Astrocyte of the spinal cord (primary cell): ENCODE measurements around the gene GNG12.

Experiments used
- DNase-seq: peaks from one replicate; pipeline ENCODE4 v3.0.0; 2011; ENCODE audit warnings: low read depth, low spot score
- H3K4me3 ChIP-seq: 2 replicates; pipeline ENCODE4 v1.5.1; 2011; ENCODE audit warnings: low read depth, mild to moderate bottlenecking, low read length, moderate library complexity
- CTCF ChIP-seq: IDR thresholded peaks from 2 replicates; pipeline ENCODE4 v1.5.1; 2012; ENCODE audit warnings: low read depth, mild to moderate bottlenecking, low read length, inconsistent platforms
- in situ Hi-C: cut with HindIII; loops from 2 replicates; pipeline ENCODE4 v1.10.0; 2017; ENCODE audit warnings: low sequenced_read_pairs

GNG12 gene

DNA sequence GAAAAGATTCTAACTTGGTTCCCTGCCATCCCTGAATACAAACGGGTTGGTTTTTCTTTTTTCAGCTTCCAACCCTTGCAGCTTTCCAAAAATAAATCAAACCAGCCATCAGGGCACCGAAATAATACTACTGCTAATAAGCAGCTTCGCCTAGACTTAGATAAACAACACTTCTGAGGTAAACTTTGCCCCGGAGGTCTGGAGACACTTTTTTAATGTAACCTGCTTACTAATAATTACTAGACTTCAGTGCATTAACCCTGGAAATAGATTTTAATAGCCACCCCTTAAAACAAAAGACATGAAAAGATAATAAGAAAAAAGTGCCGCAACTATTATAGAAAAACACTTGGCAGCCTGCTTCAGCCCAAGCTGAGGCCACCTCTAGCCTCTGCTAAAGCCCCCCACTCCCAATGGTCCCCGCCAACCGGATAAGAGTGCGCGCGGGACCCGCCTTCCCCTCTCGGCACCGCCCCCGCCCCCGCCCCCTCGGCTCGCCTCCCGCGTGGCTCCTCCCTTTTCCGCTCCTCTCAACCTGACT, 148.7 kb downstream of the GNG12 start:
- no peak for DNase-seq
- in situ Hi-C loops = no loop called here
- H3K4me3 ChIP-seq = peak overlapping the region; percentile 37
- TF ChIP-seq CTCF = no peak

DNA sequence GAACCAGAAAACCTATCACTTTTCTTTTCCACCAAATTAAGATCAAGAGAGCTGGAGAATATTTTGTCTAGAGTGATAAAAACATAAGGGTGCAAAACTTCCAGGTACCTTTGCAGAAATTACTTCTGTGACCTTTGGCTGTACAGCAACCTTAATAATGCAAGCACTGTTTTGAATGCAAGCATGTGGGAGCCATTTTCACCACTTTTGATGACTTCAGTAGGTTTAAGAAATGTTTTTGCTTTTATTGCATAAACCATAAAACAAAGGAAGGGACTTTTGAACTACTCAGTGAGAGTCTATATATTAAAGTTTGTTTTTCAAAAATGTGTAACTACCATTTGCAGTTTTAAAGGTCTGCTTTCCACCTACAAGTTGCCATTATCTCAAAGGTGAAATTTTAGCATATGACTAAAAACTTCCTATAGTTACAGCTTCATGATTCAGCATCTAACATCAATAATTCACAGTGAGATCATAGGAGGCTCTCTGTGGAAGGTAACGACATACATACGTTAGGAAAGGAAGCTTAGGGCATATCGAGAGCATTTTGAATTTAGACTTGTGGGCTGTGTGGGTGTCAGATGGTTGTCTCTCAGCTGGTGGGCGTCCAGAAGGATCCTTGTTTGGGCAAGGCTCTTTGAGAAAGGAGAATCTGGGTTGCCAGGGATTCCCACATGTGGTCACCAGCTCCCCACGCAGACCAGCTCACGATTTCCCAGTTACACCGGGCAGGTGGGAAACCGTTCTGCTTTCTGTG, 149.3 kb downstream of the GNG12 start:
- in situ Hi-C loops = no loop called here
- DNase-seq = peak; percentile 55
- no peak for TF ChIP-seq CTCF
- H3K4me3 ChIP-seq = peak overlapping the region; percentile 37

GRCh38 chr1:67683316-67683715, 150.0 kb downstream of the GNG12 start:
- no peak overlapping the region for H3K4me3 ChIP-seq
- no peak for TF ChIP-seq CTCF
- DNase-seq = peak; percentile 75
- in situ Hi-C loops = no loop called here

DNA sequence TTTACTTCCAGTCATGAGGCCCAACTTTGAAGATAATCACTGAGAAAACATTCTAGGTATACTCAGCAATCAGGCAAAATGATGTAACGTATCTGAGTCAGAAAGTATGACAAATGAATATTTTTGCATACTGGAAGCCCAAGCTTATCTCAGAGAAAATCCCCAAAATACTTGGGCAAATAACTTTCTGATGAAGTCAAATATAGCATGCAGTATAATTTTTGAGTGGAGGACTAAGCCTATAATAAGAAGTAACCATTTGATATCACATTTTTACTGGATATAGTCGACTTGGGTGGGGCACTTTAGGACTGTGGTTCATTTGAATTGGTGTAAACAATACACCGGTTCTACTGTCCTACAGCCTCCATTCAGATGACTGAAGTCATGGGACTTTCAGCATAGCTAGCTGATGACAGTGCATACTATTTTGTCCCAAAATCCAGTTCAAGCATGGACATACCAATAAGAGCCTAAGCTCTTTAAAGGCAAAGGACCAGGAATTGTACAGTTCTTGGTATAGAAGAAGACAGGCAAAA, 150.5 kb downstream of the GNG12 start:
- peak; percentile 76 for DNase-seq
- in situ Hi-C loops = no loop called here
- TF ChIP-seq CTCF = no peak
- no peak overlapping the region for H3K4me3 ChIP-seq

DNA sequence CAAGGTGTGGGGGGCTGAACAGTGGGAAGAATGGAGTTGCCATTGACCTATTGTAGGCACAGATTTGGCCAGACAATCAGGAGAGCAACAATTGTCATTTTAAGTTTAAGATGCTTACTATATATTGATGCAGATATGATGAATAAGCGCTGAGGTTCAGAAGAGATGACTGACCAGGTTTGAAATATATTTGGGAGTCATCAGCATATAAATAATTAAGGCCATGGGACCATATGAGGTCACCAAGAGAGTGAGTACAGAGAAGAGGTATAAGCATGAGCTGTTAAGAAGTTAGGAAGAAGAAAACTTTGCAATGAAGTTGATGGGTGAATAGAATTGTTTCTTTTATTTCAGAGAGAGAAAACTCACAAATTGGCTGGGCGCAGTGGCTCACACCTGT, 152.8 kb downstream of the GNG12 start:
- no peak overlapping the region for H3K4me3 ChIP-seq
- DNase-seq = no peak
- in situ Hi-C loops = no loop called here
- TF ChIP-seq CTCF = no peak

DNA sequence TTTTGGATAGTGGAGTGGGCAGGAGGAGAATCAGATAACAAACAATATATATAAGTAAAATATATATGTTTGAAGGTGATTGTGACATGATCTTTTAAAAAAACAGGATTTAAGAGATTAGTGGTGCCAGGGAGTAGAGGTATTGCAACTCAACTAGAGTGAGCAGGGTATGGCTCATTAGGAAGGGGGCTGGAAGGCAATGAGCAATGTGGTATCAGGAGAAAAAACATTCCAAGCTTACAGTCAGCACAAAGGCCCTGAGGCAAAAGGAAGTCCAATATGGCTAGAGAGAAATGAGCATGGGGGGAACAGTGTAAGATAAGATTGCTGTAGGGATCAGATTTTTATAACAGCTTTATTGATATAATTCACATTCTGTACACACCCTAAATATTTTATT, 153.6 kb downstream of the GNG12 start:
- no peak for TF ChIP-seq CTCF
- in situ Hi-C loops = no loop called here
- H3K4me3 ChIP-seq = no peak overlapping the region
- no peak for DNase-seq
